GM10847 (cell line): ENCODE data around the gene ZNF784.

Experiments used
- POLR2A ChIP-seq: IDR thresholded peaks from 2 replicates; pipeline ENCODE4 v1.6.1; 2011; ENCODE audit not compliant: insufficient read length; ENCODE audit errors: extremely low read depth

The ZNF784 gene

DNA sequence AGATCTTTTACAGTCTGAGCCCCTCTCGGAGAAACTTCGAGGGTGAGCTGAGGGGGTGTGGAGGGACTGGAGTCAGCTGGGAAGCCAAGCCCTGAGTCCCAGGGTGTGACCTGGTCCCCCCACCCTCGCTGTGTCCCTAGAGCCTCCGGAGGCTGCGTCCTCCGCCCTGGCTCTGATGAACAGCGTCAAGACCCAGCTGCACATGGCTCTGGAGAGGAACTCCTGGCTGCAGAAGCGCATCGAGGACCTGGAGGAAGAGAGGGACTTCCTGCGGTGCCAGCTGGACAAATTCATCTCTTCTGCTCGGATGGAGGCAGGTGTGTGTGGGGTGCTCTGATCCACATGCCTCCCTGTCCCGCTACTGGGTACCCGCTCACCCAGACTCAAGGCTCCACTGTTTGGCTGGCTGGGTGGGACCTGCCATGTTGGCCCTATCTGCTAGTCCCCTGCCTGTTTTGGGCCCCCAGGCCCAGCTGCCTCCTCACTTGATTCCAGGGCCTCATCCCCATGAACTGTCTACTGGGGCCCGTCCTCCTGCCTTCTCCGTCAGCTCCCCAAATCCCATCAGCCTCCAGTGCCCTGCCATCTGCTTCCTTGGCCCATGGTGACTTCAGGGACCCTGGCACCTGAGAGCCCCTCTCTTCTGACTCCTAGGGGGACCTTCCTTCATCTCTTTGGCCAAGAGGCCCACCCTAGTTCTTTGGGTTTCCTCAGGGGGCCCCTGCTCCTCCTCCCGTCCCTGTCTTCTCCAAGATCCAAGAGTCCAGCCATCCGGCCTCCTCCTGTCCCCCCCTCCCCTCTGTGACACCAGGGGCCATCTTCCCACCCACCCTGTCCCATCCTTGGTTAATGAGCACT lies 25.1 kb upstream of the ZNF784 start:
- TF ChIP-seq POLR2A = no peak

DNA sequence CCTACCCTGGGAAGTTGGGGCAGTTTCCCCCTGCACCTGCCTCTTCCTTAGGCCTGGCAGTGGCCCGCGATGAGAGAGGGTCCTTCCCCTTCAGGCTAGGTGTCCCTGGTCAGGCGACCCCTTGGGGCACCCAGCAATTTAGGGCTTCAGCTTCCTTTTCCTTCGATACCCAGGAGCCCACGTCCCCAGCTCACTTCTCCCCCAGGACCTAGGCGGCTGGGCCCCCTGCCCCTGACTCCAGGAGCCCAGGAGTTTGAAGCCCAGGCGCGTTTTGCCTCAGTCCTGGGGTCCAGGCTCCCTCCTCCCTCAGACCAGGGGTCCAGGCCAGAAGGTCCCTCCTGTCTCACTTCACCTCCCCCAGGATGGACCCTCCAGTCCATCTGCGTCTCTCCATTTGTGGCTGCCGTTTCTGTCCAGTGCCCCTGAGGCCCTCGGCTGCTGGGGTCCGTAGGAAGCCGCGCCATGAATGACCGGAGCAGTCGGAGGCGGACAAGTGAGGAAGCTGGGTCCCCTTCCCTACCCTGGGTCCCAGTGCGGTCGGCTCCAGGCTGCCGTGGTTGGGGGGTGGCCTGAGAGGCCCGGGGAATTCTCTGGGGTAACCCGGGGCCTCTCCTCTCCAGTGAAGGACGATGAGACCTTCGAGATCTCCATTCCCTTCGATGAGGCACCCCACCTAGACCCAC lies 24.4 kb upstream of the ZNF784 start:
- no peak for TF ChIP-seq POLR2A

DNA sequence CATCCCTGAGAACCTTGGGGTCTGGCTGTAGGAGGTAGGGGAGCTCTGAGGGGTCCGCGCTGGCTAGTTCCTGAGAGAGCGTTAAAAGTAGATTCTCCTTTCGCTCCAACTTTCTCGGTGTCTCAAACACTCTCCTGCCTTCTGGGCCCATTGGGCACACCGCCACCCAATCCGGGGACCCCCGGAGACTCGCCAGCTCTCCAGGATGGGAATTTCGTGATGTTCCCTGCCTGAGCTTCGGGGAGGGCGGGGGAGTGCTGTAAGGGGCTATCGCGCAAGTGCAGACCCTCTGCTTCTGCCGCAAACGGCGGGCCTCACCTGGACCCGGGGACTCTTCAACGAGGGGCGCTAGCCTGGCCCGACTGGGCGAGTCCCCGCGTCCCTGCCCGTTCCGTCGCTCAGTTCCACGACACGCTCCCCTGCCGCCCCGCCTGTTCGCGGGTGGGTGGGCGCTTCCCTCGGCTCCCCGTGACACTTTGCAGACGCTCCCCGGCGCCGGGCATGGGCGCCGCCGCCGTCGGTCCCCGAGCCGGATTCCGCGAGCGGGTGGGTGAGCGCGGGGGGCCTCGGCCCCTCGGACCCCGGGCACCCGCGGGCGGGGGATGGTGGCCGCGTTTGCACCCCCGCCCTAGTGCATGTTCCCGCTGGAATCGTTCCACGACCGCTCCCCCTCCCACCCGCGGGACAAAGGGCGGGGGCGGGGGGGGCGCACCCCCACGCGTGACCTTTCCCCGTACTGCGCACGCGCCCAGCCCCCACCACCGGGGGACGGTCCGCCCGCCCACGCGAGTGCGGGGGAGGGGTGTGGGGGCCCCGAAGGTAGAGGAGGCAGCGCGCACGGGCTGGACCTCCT lies 23.6 kb upstream of the ZNF784 start, which contains the start of gene CCDC106:
TSS of gene CCDC106 (plus strand) at position 481 of the 853 bp plus-strand sequence. CDS start 835 bp downstream, outside the sequence.
- TF ChIP-seq POLR2A = peak; percentile 5

DNA sequence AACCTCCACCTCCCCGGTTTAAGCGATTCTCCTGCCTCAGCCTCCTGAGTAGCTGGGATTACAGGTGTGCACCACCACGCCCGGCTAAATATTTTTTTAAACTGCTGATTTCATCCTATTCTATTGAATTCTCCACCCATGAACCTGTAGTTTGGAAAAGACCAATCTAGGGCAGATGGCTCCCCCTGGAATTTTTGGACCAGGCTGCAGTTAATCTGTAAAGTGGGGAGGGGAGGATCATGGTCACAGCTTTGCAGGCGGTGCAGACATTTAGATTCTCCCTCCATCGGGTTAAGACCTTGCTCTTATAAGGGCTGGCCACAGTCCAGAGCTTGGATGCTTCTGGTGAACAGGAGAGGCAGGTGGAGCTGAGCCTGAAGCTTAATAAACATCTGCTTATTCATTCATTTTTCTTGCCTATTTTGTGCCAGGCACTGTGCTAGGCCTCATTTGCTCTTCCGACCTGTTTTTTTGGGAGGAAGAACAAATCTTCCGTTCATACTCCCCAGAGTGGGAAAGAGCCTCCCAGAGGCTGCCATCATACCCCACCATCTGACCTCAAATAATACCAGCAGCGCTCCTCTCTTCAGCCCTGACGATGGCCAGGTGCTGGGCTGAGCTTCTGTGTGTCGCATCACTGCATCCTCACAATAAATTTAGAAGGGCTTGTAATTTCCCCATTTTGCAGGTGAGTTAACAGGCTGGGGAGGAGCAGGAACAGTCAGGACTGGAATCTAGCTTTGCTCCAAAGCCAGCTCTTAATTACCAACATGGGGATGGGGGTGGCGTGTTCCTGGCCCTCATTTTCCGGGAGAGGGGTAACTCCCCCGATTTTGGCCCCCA lies 22.7 kb upstream of the ZNF784 start:
- TF ChIP-seq POLR2A = no peak

DNA sequence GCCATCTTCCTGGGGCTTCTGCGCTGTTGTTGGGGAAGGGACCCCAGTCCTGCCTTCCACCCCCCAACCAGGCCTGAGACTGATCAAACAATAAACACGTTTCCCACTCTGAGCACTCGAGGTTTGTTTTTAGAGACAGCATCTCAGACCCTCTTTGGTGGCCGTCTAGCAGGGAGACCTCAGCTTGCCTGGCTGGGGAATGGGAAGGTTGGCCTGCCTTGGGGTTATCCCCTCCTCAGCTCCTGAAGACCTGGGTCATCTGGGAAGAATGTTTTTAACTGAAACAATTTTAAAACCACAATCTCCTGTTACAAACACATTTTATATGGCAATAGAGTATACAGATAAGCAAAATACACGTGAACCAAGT lies 21.1 kb upstream of the ZNF784 start:
- TF ChIP-seq POLR2A = no peak

DNA sequence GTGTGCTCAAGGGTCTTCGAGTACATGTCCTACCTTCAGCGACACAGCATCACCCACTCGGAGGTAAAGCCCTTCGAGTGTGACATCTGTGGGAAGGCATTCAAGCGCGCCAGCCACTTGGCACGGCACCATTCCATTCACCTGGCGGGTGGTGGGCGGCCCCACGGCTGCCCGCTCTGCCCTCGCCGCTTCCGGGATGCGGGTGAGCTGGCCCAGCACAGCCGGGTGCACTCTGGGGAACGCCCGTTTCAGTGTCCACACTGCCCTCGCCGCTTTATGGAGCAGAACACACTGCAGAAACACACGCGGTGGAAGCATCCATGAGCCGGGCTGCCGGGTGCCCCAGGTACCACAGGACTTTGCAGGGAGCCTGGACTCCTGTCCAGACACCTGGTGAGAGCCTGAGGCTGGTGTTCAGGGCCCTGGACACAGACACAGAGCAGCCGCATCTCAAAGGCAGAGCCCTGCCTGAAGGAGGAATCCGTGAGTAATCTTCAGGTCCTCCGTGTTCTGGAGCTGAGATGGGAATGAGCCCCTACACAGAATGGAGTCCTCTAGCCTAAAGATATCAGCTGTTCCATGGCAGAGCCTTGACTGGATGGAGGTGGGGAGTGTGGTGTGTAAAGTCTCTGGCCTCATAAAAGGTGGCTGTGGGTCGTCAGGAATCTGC lies 20.6 kb upstream of the ZNF784 start:
- no peak for TF ChIP-seq POLR2A

DNA sequence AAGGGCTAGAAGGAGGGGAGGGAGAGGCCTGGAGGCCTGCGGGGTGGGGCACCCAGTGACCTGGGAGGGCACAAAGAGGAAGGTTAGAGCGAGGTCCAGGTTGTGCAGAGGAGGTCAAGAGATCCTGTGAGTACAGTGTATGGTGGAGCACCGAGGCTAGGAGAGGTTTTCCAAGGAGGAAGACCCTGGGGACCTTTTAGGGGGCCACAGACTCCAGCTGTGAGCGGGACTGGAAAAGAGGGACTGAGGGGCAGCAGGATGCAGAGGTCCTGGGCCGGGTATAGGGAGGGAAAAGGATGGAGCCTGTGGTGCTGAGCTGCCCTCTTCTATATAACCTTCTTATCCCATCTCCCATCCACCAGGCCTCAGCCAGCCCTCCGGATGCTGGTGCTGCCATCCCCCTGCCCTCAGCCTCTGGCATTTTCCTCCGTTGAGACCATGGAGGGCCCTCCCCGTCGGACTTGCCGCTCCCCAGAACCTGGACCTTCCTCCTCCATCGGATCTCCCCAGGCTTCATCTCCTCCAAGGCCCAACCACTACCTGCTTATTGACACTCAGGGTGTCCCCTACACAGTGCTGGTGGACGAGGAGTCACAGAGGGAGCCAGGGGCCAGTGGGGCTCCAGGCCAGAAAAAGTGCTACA lies 19.9 kb upstream of the ZNF784 start:
- no peak for TF ChIP-seq POLR2A

DNA sequence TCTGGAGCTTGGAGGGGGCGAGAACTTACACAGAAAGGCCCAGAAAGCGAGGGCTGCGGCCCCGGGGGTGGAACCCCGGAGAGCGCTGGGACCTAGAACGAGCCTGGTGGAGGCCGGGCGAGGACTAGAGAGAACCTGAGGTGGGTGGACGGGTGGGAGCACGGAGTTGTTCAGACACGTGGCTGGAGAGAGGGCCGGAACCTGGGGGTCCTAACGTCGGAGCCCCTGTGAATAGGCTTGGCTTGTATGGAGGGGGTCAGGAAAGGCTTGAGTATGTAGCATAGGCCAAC lies 19.5 kb upstream of the ZNF784 start:
- TF ChIP-seq POLR2A = peak; percentile 1

DNA sequence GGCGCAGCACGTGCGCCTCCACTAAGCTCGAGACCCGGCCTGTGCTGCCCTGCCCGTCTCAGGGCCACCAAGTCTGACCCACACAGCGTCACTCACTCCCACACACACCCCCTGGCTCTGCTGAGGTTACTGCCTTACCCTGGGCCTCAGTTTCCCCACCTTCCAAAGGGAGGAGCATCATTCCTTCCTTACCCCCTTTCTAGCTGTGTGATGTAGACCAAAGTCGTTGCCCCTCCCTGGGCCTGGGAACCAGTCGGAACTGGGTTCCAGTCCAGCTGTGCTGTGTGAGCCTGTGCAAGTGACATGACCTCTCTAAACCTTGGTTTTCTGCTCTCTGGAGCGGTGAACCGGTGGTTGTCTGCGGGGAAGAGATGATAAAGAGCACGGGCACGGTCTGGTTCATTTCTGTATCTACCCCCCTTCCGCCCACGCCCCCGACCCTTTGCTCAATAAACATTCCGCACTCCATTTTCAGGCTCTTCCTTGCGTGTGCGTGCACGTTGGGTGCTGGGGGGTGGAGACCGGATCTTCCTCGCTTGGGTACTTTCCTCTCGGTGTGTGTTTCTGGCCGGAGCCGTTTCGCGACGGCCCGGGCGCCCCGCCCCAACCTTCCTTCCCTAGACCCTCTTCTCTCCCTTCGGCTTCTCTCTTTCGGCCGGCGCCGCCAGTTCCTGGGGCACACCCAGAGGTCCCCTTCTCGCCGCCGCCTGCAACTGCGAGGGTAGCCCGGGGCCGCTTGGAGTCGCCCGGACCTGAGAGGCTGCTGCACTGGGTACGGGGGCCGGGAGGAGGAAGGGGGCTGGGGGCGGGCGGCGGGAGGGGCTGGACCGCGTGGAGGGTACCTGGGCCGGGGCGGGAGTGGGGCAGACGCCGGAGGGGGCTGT lies 18.9 kb upstream of the ZNF784 start, which contains the start of gene ZNF581:
TSS of gene ZNF581 (plus strand) at position 647 of the 884 bp plus-strand sequence. CDS start 923 bp downstream, outside the sequence.
- TF ChIP-seq POLR2A = peak; percentile 54

DNA sequence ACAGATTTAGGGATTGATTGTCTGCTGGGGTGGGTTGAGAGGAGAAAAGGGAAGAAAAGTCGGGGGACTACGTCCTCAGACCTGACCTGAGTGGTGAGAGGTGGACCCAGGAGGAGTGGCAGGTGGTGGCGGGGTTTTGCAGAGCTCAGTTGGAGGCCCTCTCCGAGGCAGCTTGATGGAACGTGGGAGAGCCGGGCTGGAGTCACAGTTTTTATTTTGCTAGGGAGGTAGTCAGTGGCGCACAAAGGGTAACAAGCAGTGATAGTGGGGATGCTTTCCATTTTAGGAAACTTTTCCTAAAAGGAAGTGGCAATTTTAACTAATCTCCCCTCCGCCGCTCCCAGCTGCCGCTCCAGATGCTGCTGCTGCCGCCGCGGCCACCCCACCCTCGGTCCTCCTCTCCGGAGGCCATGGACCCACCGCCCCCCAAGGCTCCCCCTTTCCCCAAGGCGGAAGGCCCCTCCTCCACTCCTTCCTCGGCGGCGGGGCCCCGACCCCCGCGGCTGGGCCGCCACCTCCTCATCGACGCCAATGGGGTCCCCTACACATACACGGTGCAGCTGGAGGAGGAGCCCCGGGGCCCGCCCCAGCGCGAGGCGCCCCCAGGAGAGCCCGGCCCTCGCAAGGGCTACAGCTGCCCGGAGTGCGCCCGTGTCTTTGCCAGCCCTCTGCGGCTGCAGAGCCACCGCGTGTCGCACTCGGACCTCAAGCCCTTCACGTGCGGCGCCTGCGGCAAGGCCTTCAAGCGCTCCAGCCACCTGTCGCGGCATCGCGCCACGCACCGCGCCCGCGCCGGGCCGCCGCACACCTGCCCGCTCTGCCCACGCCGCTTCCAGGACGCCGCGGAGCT lies 18.0 kb upstream of the ZNF784 start:
- TF ChIP-seq POLR2A = no peak

DNA sequence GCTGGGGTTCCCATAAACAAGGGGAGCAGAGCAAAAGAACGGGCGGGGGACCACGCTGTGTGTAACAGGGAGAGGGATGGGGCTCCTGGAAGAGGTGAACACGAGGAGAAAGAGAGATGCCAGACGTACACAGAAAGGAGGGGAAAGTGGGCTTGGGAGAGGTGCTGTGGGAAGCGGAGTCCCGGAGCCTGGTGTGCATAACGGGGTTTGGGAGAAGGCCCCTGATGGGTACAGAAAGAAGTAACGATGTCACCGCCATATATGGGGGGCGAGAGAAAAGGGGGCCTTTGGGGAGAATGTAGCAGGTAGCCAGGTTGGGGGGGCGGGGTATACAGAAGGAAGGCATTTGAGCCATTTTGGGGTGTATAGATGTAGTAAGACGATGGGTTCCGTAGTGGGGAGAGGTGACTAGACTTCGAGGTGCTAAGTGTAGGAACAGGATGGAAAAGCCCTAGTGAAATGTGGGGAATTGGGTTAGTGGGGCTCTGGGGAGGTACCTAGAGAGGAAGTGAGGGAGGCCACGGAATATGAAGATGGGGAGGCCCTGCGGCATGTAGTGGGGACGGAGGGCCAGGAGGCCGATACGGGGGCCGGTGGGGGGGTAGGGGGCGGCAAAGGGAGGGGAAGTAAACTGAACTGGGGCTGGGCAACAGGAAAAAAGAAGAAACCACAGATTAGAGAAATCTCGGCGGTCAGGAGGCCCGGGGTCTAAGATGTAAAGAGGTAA lies 17.2 kb upstream of the ZNF784 start:
- TF ChIP-seq POLR2A = no peak
